RPMI8226 (cell line): ENCODE data around the gene RPS15.

ENCODE experiments used
- DNase-seq: peaks from one replicate; pipeline ENCODE4 v3.0.0-alpha.2; 2015

Gene RPS15

GRCh38 chr19:1438035-1438932 is at the start of gene RPS15:
RPS15 (plus strand) TSS chr19:1438396; CDS start chr19:1438426, 30 bp downstream.
- peak; percentile 97 for DNase-seq

GRCh38 chr19:1388637-1389026 is 49.6 kb upstream of the RPS15 start:
- DNase-seq = no peak

GRCh38 chr19:1389033-1389940 is 48.9 kb upstream of the RPS15 start:
- DNase-seq = no peak

GRCh38 chr19:1390890-1391423 is 47.2 kb upstream of the RPS15 start:
- no peak for DNase-seq

- no peak for DNase-seq
These were observed 45.8 kb upstream of the RPS15 start for GRCh38 chr19:1392407-1392806.

- no peak for DNase-seq
These were observed 45.2 kb upstream of the RPS15 start for GRCh38 chr19:1392939-1393530.

- DNase-seq = no peak
These were observed 44.4 kb upstream of the RPS15 start for GRCh38 chr19:1393841-1394240.

GRCh38 chr19:1394252-1395193 is 43.7 kb upstream of the RPS15 start:
- DNase-seq = no peak

GRCh38 chr19:1395194-1396018 is 42.8 kb upstream of the RPS15 start:
- no peak for DNase-seq

- DNase-seq = no peak
These were observed 42.0 kb upstream of the RPS15 start for GRCh38 chr19:1396019-1396767.

GRCh38 chr19:1396768-1397679 is 41.2 kb upstream of the RPS15 start:
- no peak for DNase-seq

GRCh38 chr19:1397838-1398237 is 40.4 kb upstream of the RPS15 start:
- DNase-seq = peak; percentile 58

- DNase-seq = no peak
These were observed 39.1 kb upstream of the RPS15 start for GRCh38 chr19:1399079-1399478.

- DNase-seq = no peak
These were observed 38.5 kb upstream of the RPS15 start for GRCh38 chr19:1399745-1400144.

- peak; percentile 62 for DNase-seq
These were observed 37.7 kb upstream of the RPS15 start for GRCh38 chr19:1400281-1401137.

- peak; percentile 76 for DNase-seq
These were observed 36.9 kb upstream of the RPS15 start, which contains the start of gene GAMT for GRCh38 chr19:1401138-1401888. GAMT (minus strand) TSS chr19:1401542; CDS start chr19:1401476, 66 bp downstream.

- no peak for DNase-seq
These were observed 36.3 kb upstream of the RPS15 start for GRCh38 chr19:1401889-1402217.
